DOHH2 (cell line): Measurements from ENCODE around the gene NBAS.

Experiments
- H3F3A ChIP-seq: fragments of 200-600 bp; sonication (generic), shearing (Covaris generic); 2 replicates; pipeline ENCODE4 v1.6.0; 2016; ENCODE audit warnings: antibody characterized with exemption, mild to moderate bottlenecking; ENCODE audit not compliant: control insufficient read depth, insufficient read depth
- H3K27ac ChIP-seq: fragments of 200-600 bp; sonication (generic); 2 replicates; pipeline ENCODE4 v1.5.1; 2014; ENCODE audit warnings: low read depth, mild to moderate bottlenecking, low read length, moderate library complexity
- H3K27me3 ChIP-seq: fragments of 200-600 bp; sonication (generic); 2 replicates; pipeline ENCODE4 v1.6.1; 2014; ENCODE audit warnings: mild to moderate bottlenecking, low read length, mixed read lengths; ENCODE audit not compliant: control insufficient read depth
- H3K36me3 ChIP-seq: fragments of 200-600 bp; sonication (generic); 2 replicates; pipeline ENCODE4 v1.6.1; 2014; ENCODE audit warnings: mild to moderate bottlenecking, low read length, moderate library complexity, mixed read lengths; ENCODE audit not compliant: control insufficient read depth
- H3K4me1 ChIP-seq: fragments of 200-600 bp; sonication (generic); 2 replicates; pipeline ENCODE4 v1.6.1; 2014; ENCODE audit warnings: mild to moderate bottlenecking, low read length, mixed read lengths; ENCODE audit not compliant: control insufficient read depth
- H3K4me2 ChIP-seq: fragments of 200-600 bp; sonication (generic); 2 replicates; pipeline ENCODE4 v1.6.0; 2014; ENCODE audit warnings: mild to moderate bottlenecking, low read length, moderate library complexity
- H3K4me3 ChIP-seq: fragments of 200-600 bp; sonication (generic); 2 replicates; pipeline ENCODE4 v1.5.1; 2014; ENCODE audit warnings: mild to moderate bottlenecking, low read length, mixed read lengths
- H3K79me2 ChIP-seq: fragments of 200-600 bp; sonication (generic); 2 replicates; pipeline ENCODE4 v1.6.1; 2014; ENCODE audit warnings: mild to moderate bottlenecking, low read length, mixed read lengths; ENCODE audit not compliant: control insufficient read depth
- H3K9me2 ChIP-seq: fragments of 200-600 bp; sonication (generic); replicated peaks from 2 replicates; pipeline ENCODE4 v1.6.1; 2014; ENCODE audit warnings: mild to moderate bottlenecking, low read length, mixed read lengths; ENCODE audit not compliant: control insufficient read depth
- H3K9me3 ChIP-seq: fragments of 200-600 bp; sonication (generic); 2 replicates; pipeline ENCODE4 v1.6.1; 2014; ENCODE audit warnings: antibody characterized with exemption, low read length, mixed read lengths; ENCODE audit not compliant: control insufficient read depth, insufficient read depth
- H4K20me1 ChIP-seq: fragments of 200-600 bp; sonication (generic); 2 replicates; pipeline ENCODE4 v1.6.0; 2014; ENCODE audit warnings: low read depth, mild to moderate bottlenecking, antibody characterized with exemption, low read length, moderate library complexity; ENCODE audit not compliant: control insufficient read depth, insufficient read depth
- EZH2phosphoT487 ChIP-seq: fragments of 200-600 bp; sonication (generic); IDR thresholded peaks from 2 replicates; pipeline ENCODE4 v1.6.1; 2017; ENCODE audit warnings: borderline replicate concordance, mild to moderate bottlenecking, antibody characterized with exemption, low read length, moderate library complexity, mixed read lengths
- TF ChIP-seq, protein P1 (sequence below): fragments of 200-600 bp; sonication (generic); IDR thresholded peaks from one replicate; pipeline ENCODE4 v1.5.1; 2014; ENCODE audit warnings: antibody characterized with exemption, mild to moderate bottlenecking, low read depth, low read length; ENCODE audit not compliant: poor library complexity, severe bottlenecking

NBAS gene

DNA sequence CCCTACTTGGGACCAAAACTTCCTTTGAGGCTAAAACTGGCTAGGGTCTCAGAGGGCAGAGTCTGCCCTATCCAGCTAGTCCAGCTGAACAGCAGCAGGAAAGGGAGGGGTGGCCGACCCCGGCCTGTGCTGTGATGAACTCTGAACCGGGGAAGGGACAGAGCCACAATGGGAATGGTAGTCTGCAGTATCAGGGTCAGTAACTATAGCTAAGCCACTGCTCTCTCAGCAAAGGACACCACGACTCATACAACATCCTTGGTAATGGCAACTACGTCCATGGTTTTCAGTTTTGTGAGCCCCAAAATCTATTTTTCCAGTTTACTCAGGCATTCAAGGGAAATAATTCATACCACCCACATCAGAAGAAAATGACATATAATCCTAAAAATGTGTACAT lies 75.2 kb downstream of the NBAS start:
- no peak overlapping the region for H3K4me2 ChIP-seq
- H3K9me2 ChIP-seq, result no peaks in the 10 kb centered on the region
- no peaks in the 10 kb centered on the region for H3K27me3 ChIP-seq
- no peaks in the 10 kb centered on the region for H3F3A ChIP-seq
- H3K9me3 ChIP-seq, result no peaks in the 10 kb centered on the region
- TF ChIP-seq EZH2phosphoT487, result no peak
- TF ChIP-seq, protein P1, sequence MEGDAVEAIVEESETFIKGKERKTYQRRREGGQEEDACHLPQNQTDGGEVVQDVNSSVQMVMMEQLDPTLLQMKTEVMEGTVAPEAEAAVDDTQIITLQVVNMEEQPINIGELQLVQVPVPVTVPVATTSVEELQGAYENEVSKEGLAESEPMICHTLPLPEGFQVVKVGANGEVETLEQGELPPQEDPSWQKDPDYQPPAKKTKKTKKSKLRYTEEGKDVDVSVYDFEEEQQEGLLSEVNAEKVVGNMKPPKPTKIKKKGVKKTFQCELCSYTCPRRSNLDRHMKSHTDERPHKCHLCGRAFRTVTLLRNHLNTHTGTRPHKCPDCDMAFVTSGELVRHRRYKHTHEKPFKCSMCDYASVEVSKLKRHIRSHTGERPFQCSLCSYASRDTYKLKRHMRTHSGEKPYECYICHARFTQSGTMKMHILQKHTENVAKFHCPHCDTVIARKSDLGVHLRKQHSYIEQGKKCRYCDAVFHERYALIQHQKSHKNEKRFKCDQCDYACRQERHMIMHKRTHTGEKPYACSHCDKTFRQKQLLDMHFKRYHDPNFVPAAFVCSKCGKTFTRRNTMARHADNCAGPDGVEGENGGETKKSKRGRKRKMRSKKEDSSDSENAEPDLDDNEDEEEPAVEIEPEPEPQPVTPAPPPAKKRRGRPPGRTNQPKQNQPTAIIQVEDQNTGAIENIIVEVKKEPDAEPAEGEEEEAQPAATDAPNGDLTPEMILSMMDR, result no peak
- no peaks in the 10 kb centered on the region for H3K4me1 ChIP-seq
- H4K20me1 ChIP-seq, result no peaks in the 10 kb centered on the region
- H3K4me3 ChIP-seq, result no peak overlapping the region
- H3K79me2 ChIP-seq, result no peaks in the 10 kb centered on the region
- peaks cover 3% of the 10 kb centered on the region for H3K36me3 ChIP-seq
- no peak overlapping the region for H3K27ac ChIP-seq

DNA sequence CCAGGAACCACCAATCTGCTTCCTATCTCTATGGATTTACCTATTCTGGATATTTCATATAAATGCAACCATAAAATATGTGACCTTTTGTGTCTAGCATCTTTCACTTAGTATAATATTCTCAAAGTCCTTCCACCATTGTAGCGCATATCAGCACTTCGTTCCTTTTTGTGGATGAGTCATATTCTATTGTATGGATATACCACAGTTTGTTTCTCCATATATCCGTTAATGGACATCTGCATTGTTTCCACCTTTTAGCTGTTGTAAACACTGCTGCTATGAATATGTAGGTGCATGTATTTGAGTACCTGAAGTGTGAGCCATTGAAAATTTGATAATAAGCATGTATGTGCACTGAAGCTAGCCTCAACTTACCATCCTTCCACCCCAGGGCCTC lies 80.1 kb downstream of the NBAS start:
- H3F3A ChIP-seq, result no peaks in the 10 kb centered on the region
- H3K4me3 ChIP-seq, result no peak overlapping the region
- H3K9me3 ChIP-seq, result no peaks in the 10 kb centered on the region
- H3K4me1 ChIP-seq, result no peaks in the 10 kb centered on the region
- no peak overlapping the region for H3K27ac ChIP-seq
- no peaks in the 10 kb centered on the region for H3K79me2 ChIP-seq
- peaks cover 3% of the 10 kb centered on the region for H3K36me3 ChIP-seq
- H3K27me3 ChIP-seq, result no peaks in the 10 kb centered on the region
- no peak overlapping the region for H3K4me2 ChIP-seq
- TF ChIP-seq, protein P1, result no peak
- TF ChIP-seq EZH2phosphoT487, result no peak
- H3K9me2 ChIP-seq, result no peaks in the 10 kb centered on the region
- no peaks in the 10 kb centered on the region for H4K20me1 ChIP-seq

GRCh38 chr2:15480552-15480951 lies 80.6 kb downstream of the NBAS start:
- peaks cover 3% of the 10 kb centered on the region for H3K36me3 ChIP-seq

More at GRCh38 chr2:15480552-15480951, 80.6 kb downstream of the NBAS start:
- H3K27me3 ChIP-seq, result no peaks in the 10 kb centered on the region
- H4K20me1 ChIP-seq, result no peaks in the 10 kb centered on the region
- no peaks in the 10 kb centered on the region for H3F3A ChIP-seq
- H3K9me3 ChIP-seq, result no peaks in the 10 kb centered on the region
- no peak overlapping the region for H3K4me3 ChIP-seq
- no peak overlapping the region for H3K4me2 ChIP-seq
- H3K27ac ChIP-seq, result no peak overlapping the region
- H3K4me1 ChIP-seq, result no peaks in the 10 kb centered on the region
- TF ChIP-seq EZH2phosphoT487, result no peak
- TF ChIP-seq, protein P1, result no peak
- H3K9me2 ChIP-seq, result no peaks in the 10 kb centered on the region
- H3K79me2 ChIP-seq, result no peaks in the 10 kb centered on the region
